PC-9 (cell line): ENCODE data around the gene NCOR2. TPM values are rescaled to one million over a fixed set of nuclear protein-coding genes. Genes with fewer than 3 reads are reported as not detected.

Experiments used
- BruUV-seq: library from RNA; stranded (reverse); fragments of 400-500 nt; replicated peaks from 2 replicates; lab custom pipeline; 2021; lab: Mats Ljungman, UMichigan
- CTCF ChIA-PET: fragments of 300-600 bp; sonication (Branson Sonifier 250); formaldehyde crosslinking; loops from one replicate; lab custom pipeline; 2022; ENCODE audit warnings: antibody characterized with exemption; lab: Charles Lee
- POLR2A ChIA-PET: fragments of 300-600 bp; sonication (Branson Sonifier 250); formaldehyde crosslinking; loops from one replicate; lab custom pipeline; 2022; ENCODE audit warnings: antibody characterized with exemption; ENCODE audit not compliant: unreplicated experiment; lab: Charles Lee
- DNase-seq, 2 experiments: peaks; one replicate each; pipeline versions ENCODE4 v3.0.0 to v3.0.0-alpha.2; 2015 to 2022; ENCODE audit warnings: mixed read lengths in 1 of 2
- H2AFZ ChIP-seq: fragments of 200-600 bp; sonication (generic); 2 replicates; pipeline ENCODE4 v1.8.1; 2017; ENCODE audit warnings: antibody characterized with exemption
- H3F3A ChIP-seq: fragments of 200-600 bp; sonication (generic); 2 replicates; pipeline ENCODE4 v1.8.1; 2017; ENCODE audit warnings: antibody characterized with exemption, mild to moderate bottlenecking, low read depth; ENCODE audit not compliant: insufficient read depth
- H3K27ac ChIP-seq: fragments of 200-600 bp; sonication (generic); 2 replicates; pipeline ENCODE4 v1.6.1; 2016; ENCODE audit warnings: mixed run types
- H3K27me3 ChIP-seq: fragments of 200-600 bp; sonication (generic); 2 replicates; pipeline ENCODE4 v1.6.1; 2016; ENCODE audit warnings: low read depth, mixed run types; ENCODE audit not compliant: insufficient read depth
- H3K36me3 ChIP-seq: fragments of 200-600 bp; sonication (generic); 2 replicates; pipeline ENCODE4 v1.6.1; 2016; ENCODE audit warnings: low read depth, mixed run types
- H3K4me1 ChIP-seq: fragments of 200-600 bp; sonication (generic); replicated peaks from 2 replicates; pipeline ENCODE4 v1.6.1; 2016; ENCODE audit warnings: mixed run types; ENCODE audit not compliant: insufficient read depth
- H3K4me2 ChIP-seq: fragments of 200-600 bp; sonication (generic); 2 replicates; pipeline ENCODE4 v1.6.1; 2017; ENCODE audit warnings: mixed run types
- H3K4me3 ChIP-seq: fragments of 200-600 bp; sonication (generic); 2 replicates; pipeline ENCODE4 v1.6.1; 2016; ENCODE audit warnings: mixed run types
- H3K79me2 ChIP-seq: fragments of 200-600 bp; sonication (generic); 2 replicates; pipeline ENCODE4 v1.6.1; 2017; ENCODE audit warnings: low read depth, mixed run types
- H3K9me2 ChIP-seq: fragments of 200-600 bp; sonication (generic); 2 replicates; pipeline ENCODE4 v1.8.1; 2017; ENCODE audit warnings: mild to moderate bottlenecking; ENCODE audit not compliant: insufficient read depth
- H3K9me3 ChIP-seq: fragments of 200-600 bp; sonication (generic); 2 replicates; pipeline ENCODE4 v1.8.1; 2016; ENCODE audit warnings: low read depth; ENCODE audit not compliant: insufficient read depth
- H4K20me1 ChIP-seq: fragments of 200-600 bp; sonication (generic); 2 replicates; pipeline ENCODE4 v1.8.1; 2017; ENCODE audit not compliant: insufficient read depth
- EZH2 ChIP-seq: fragments of 200-600 bp; sonication (generic); IDR thresholded peaks from 2 replicates; pipeline ENCODE4 v1.8.0; 2017; ENCODE audit warnings: antibody characterized with exemption, low read depth
- intact Hi-C: fragments of 100-400 bp; cut with micrococcal nuclease; formaldehyde crosslinking; loops from one replicate; pipeline ENCODE4 v1.10.0; 2022; ENCODE audit not compliant: unreplicated experiment
- total RNA-seq: library from RNA; stranded (reverse); gene quantifications from 2 replicates; pipeline ENCODE4 v1.2.3, GENCODE V29; 2021
- TF ChIP-seq, protein P1 (sequence below): fragments of 200-600 bp; sonication (generic); conservative IDR thresholded peaks from 2 replicates; pipeline ENCODE4 v1.6.1; 2017; ENCODE audit warnings: mixed run types, antibody characterized with exemption, mild to moderate bottlenecking, moderate library complexity

NCOR2 gene
- total RNA-seq, 1 experiment from 2014 or later: 319 TPM

DNA sequence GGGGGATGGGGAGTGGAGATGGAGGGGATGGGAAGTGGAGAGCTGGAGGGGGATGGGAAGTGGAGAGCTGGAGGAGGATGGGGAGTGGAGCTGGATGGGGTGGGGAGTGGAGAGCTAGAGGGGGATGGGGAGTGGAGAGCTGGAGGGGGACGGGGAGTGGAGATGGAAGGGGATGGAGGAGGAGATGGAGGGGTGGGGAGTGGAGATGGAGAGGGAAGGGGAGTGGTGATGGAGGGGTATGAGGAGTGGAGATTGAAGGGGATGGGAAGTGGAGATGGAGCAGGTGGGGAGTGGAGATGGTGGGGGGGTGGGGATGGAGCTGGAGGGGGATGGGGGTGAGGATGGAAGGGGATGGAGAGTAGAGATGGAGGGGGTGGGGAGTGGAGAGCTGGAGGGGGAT lies 26.1 kb downstream of the NCOR2 start:
- no peak overlapping the region for H2AFZ ChIP-seq
- no peak overlapping the region for H3K4me2 ChIP-seq
- ChIA-PET CTCF (interaction anchor here (0.6 to 0.8 kb wide), 2 partner anchors 54 to 63 kb away, joined by 6 to 11 read pairs; no protein-coding TSS in a partner anchor), POLR2A (no interaction called here)
- H3F3A ChIP-seq: peaks cover 23% of the 10 kb centered on the region; the same call in 1 of the 2 replicates
- no peaks in the 10 kb centered on the region for H3K36me3 ChIP-seq
- H3K79me2 ChIP-seq: peaks cover 83% of the 10 kb centered on the region
- no TSS peak for BruUV-seq
- DNase-seq: no peak
- H3K27ac ChIP-seq: no peak overlapping the region
- H3K9me3 ChIP-seq: no peaks in the 10 kb centered on the region
- H3K9me2 ChIP-seq: no peaks in the 10 kb centered on the region
- intact Hi-C loops: no loop called here
- peaks cover 76% of the 10 kb centered on the region for H4K20me1 ChIP-seq
- no peak overlapping the region for H3K4me3 ChIP-seq
- TF ChIP-seq, protein P1, sequence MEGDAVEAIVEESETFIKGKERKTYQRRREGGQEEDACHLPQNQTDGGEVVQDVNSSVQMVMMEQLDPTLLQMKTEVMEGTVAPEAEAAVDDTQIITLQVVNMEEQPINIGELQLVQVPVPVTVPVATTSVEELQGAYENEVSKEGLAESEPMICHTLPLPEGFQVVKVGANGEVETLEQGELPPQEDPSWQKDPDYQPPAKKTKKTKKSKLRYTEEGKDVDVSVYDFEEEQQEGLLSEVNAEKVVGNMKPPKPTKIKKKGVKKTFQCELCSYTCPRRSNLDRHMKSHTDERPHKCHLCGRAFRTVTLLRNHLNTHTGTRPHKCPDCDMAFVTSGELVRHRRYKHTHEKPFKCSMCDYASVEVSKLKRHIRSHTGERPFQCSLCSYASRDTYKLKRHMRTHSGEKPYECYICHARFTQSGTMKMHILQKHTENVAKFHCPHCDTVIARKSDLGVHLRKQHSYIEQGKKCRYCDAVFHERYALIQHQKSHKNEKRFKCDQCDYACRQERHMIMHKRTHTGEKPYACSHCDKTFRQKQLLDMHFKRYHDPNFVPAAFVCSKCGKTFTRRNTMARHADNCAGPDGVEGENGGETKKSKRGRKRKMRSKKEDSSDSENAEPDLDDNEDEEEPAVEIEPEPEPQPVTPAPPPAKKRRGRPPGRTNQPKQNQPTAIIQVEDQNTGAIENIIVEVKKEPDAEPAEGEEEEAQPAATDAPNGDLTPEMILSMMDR: no peak
- TF ChIP-seq EZH2: no peak
- H3K27me3 ChIP-seq: no peaks in the 10 kb centered on the region
- peaks cover 41% of the 10 kb centered on the region for H3K4me1 ChIP-seq

DNA sequence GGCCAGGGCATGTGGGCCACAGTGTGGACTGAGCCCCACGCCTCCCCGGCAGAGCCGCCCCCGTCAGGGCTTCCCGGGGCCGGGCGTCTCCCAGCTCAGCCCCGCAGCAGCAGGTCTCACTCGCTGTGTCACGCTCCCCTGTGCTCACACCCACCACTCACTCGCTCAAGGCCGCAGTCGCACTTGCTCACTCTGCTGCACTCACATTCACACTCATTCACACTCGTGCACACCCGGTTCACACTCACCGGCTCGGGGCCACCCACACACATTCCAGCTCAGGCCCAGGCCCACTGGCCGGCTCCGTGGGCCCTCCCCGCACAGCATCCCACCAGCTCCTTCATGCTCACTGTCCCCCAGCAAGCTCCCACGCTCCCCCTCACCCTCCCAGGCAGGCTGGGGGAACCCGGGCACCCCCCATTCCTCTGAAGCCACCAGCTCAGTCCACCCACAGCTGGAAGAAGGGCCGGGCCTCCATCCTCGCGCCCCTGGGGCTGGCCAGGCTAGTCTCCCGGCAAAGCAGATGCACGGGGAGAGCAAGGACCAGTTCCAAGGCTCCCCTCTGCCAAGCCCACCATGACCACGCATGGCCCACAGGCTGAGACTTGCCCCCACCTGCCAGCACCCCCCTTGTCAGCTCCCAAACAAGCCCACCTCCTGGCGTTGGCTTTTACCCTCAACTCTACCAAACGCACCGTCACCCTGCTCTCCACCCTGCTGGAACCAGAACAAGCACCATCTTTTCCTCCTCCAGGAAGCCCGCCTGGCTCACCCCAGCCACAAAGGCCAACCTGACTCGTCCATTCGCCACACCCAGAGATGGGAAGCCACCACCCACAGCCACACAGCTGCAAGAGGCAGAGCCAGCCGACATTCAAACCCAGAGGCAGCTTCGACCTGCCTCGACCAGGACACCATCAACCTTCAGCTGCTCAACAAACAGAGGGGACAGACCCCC lies 28.0 kb downstream of the NCOR2 start:
- no peak overlapping the region for H2AFZ ChIP-seq
- POLR2A ChIA-PET: no interaction called here
- peaks cover 83% of the 10 kb centered on the region for H3K79me2 ChIP-seq
- CTCF ChIA-PET: interaction anchor here (0.5 kb wide), 1 partner anchor 29 kb away, joined by 18 read pairs; no protein-coding TSS in a partner anchor
- DNase-seq: no peak
- H3K27me3 ChIP-seq: no peaks in the 10 kb centered on the region
- peaks cover 68% of the 10 kb centered on the region for H4K20me1 ChIP-seq
- no peak overlapping the region for H3K4me2 ChIP-seq
- no peaks in the 10 kb centered on the region for H3K9me3 ChIP-seq
- no peak overlapping the region for H3K27ac ChIP-seq
- BruUV-seq: no TSS peak
- no peaks in the 10 kb centered on the region for H3K9me2 ChIP-seq
- H3F3A ChIP-seq: peaks cover 33% of the 10 kb centered on the region
- no peak overlapping the region for H3K4me3 ChIP-seq
- intact Hi-C loops: no loop called here
- TF ChIP-seq, protein P1: no peak
- no peak for TF ChIP-seq EZH2
- H3K4me1 ChIP-seq: peaks cover 48% of the 10 kb centered on the region
- no peaks in the 10 kb centered on the region; the same call in 1 of the 2 replicates for H3K36me3 ChIP-seq

DNA sequence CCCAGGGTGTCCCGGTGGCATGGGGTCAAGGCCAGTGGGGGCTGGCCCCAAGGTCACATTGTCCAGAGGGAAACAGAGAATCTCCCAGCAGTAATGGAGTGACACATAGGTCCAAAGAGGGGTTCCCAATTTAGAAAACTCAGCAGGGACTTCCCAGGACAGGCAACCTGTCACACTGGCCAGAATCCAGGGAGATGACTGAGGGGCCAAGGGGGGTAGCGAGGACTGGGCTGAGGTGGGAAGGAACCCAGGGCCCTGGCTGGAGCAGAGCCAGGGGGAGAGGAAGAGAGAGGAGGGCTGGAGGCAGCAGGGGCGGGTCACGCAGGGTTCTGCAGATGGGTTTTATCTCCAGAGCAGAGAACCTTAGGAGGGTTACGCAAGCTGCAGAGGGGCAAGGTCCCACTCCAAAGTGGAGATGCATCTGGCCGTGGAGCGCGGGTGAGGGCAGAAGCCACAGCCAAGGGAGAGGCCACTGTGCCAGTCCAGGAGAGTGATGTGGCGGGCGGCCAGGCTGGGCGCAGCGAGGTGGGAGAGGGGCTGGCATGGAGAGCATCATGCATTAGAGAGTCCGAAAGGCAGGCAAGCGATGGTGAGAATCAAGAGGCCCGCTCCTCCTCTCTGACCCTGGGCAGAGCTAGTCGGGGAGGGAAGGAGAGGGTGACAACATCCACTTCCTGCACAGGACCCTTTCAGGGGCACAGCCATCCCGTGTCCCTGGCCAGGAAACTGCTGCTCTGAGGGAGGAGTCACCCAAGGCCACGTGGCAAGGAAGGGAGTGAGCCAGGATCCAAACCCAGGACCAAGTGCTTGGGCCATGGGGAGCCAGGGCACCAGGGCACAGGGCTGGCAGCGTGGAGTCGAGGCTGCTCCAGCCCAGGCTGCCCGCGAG lies 29.0 kb downstream of the NCOR2 start:
- H3K9me3 ChIP-seq: no peaks in the 10 kb centered on the region
- TF ChIP-seq EZH2: no peak
- TF ChIP-seq, protein P1: no peak
- H2AFZ ChIP-seq: no peak overlapping the region
- peaks cover 63% of the 10 kb centered on the region for H4K20me1 ChIP-seq
- intact Hi-C loops: no loop called here
- peaks cover 37% of the 10 kb centered on the region for H3F3A ChIP-seq
- ChIA-PET CTCF (interaction anchor here (0.5 kb wide), 1 partner anchor 30 kb away, joined by 18 read pairs; no protein-coding TSS in a partner anchor), POLR2A (no interaction called here)
- H3K27me3 ChIP-seq: no peaks in the 10 kb centered on the region
- no TSS peak for BruUV-seq
- no peak for DNase-seq
- no peak overlapping the region for H3K4me2 ChIP-seq
- H3K4me1 ChIP-seq: peaks cover 41% of the 10 kb centered on the region
- H3K27ac ChIP-seq: no peak overlapping the region
- no peaks in the 10 kb centered on the region; the same call in 1 of the 2 replicates for H3K36me3 ChIP-seq
- no peaks in the 10 kb centered on the region for H3K9me2 ChIP-seq
- H3K4me3 ChIP-seq: no peak overlapping the region
- H3K79me2 ChIP-seq: peaks cover 83% of the 10 kb centered on the region
